ENCODE results near the gene PALLD. TPM values are rescaled to one million over a fixed set of nuclear protein-coding genes. Genes with fewer than 3 reads are reported as not detected.

The PALLD gene
- total and polyA plus RNA-seq, 2 donors (not counting 3 experiments of a cell fraction or from before 2014, with no cell fraction given) = 13.4 to 48.2 TPM

- ChIA-PET CTCF (no interaction called here), POLR2A (no interaction called here)
- Histone ChIP-seq H3K27me3 (ENCODE audit: control insufficient read depth in 2 of 2, insufficient read depth in 2 of 2, low read length in 2 of 2) (no peaks in the 10 kb centered on the region), H2AFZ (ENCODE audit: low read depth, low read length) (no peak overlapping the region), H3K9me1 (replicated peaks; ENCODE audit: control insufficient read depth, extremely low read depth, insufficient read depth, low read length) (no peaks in the 10 kb centered on the region), H3K79me2 (ENCODE audit: control insufficient read depth, insufficient read depth, low read length) (no peaks in the 10 kb centered on the region), H3K4me1 (ENCODE audit: control insufficient read depth, extremely low read depth, insufficient read depth, low read length) (peaks cover 4% of the 10 kb centered on the region), H3K9me3 (replicated peaks; ENCODE audit: control insufficient read depth, insufficient read depth, low read length) (no peaks in the 10 kb centered on the region), H3K9ac (replicated peaks; ENCODE audit: extremely low read depth, insufficient read depth, low read length) (no peak overlapping the region), H3K4me3 (replicated peaks in 1 of 3; ENCODE audit: insufficient read depth in 1 of 3, low read depth in 1 of 3, low read length in 3 of 3) (no peak overlapping the region), H3K36me3 (ENCODE audit: control insufficient read depth in 2 of 2, extremely low read depth in 1 of 2, insufficient read depth in 2 of 2, low read length in 2 of 2) (peaks cover 2 to 4% of the 10 kb centered on the region in 2 experiments), H3K4me2 (ENCODE audit: insufficient read depth, low read length) (no peak overlapping the region), H4K20me1 (replicated peaks; ENCODE audit: control insufficient read depth, extremely low read depth, insufficient read depth, low read length) (no peaks in the 10 kb centered on the region), H3K27ac (ENCODE audit: insufficient read depth, low read depth, low read length) (no peak overlapping the region)
- FAIRE-seq (no peak), DNase-seq (ENCODE audit: low read depth, low spot score) (no peak)
- BruUV-seq (replicated peaks) = no TSS peak
- intact Hi-C loops (cut with micrococcal nuclease) (no loop called here), dilution Hi-C loops (cut with MboI; ENCODE audit: extremely low pct_ligation_motif_present, low sequenced_read_pairs) (no loop called here)
- TF ChIP-seq MAX (IDR thresholded peaks at IDR 0.05; ENCODE audit: insufficient read depth, insufficient read length) = no peak
- TF ChIP-seq, protein P1, sequence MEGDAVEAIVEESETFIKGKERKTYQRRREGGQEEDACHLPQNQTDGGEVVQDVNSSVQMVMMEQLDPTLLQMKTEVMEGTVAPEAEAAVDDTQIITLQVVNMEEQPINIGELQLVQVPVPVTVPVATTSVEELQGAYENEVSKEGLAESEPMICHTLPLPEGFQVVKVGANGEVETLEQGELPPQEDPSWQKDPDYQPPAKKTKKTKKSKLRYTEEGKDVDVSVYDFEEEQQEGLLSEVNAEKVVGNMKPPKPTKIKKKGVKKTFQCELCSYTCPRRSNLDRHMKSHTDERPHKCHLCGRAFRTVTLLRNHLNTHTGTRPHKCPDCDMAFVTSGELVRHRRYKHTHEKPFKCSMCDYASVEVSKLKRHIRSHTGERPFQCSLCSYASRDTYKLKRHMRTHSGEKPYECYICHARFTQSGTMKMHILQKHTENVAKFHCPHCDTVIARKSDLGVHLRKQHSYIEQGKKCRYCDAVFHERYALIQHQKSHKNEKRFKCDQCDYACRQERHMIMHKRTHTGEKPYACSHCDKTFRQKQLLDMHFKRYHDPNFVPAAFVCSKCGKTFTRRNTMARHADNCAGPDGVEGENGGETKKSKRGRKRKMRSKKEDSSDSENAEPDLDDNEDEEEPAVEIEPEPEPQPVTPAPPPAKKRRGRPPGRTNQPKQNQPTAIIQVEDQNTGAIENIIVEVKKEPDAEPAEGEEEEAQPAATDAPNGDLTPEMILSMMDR (IDR thresholded peaks at IDR 0.05; ENCODE audit: extremely low read depth in 1 of 2, insufficient read depth in 1 of 2, low read depth in 1 of 2, low read length in 2 of 2) = no peak
- TF ChIP-seq MYC (IDR thresholded peaks at IDR 0.05; ENCODE audit: low read depth, low read length) = no peak
- TF ChIP-seq EZH2 (IDR thresholded peaks at IDR 0.05; ENCODE audit: borderline replicate concordance, low read depth, low read length, severe bottlenecking) = no peak
- TF ChIP-seq POLR2A (IDR thresholded peaks at IDR 0.05; ENCODE audit: low read depth, low read length) = no peak
- no peak for TF ChIP-seq POLR2AphosphoS5 (IDR thresholded peaks at IDR 0.05; ENCODE audit: insufficient read depth, low read depth, low read length)
- TF ChIP-seq GATA2 (IDR thresholded peaks at IDR 0.05; ENCODE audit: insufficient read depth, insufficient read length, low read depth, low read length) = no peak
- no peak for TF ChIP-seq JUN (IDR thresholded peaks at IDR 0.05; ENCODE audit: borderline replicate concordance, insufficient read depth, insufficient read length, low read depth)
- no peak for TF ChIP-seq FOS (IDR thresholded peaks at IDR 0.05; ENCODE audit: borderline replicate concordance, insufficient read depth, low read length)
Measured at GRCh38 chr4:168881781-168882420, 385.0 kb downstream of the PALLD start.

Data from endothelial cell of umbilical vein (primary cell).